CD4-positive, alpha-beta memory T cell (primary cell): Measurements from ENCODE around the gene WDR4. TPM values are rescaled to one million over a fixed set of nuclear protein-coding genes. Genes with fewer than 3 reads are reported as not detected.
A peak's percentile ranks its signal among the peaks of the same experiment; 100 is the strongest.
"Not testable (repeated sequence)": the region's sequence is repeated elsewhere in the genome, so short reads cannot be mapped to it uniquely, and the experiment has no call there.

Source experiments
- CTCF ChIA-PET: fragments of 350-600 bp; sonication (Branson Sonifier 250); formaldehyde crosslinking; loops from one replicate; lab custom pipeline; 2021; ENCODE audit warnings: inconsistent platforms; ENCODE audit not compliant: partially characterized antibody; lab: Charles Lee
- POLR2A ChIA-PET: fragments of 350-600 bp; sonication (Branson Sonifier 250); formaldehyde crosslinking; loops from one replicate; lab custom pipeline; 2021; ENCODE audit not compliant: partially characterized antibody; lab: Charles Lee
- DNase-seq, 5 donors: peaks; one replicate each; pipeline versions ENCODE4 v3.0.0 to v3.0.0-alpha.2; 2020 to 2022; ENCODE audit warnings: mixed read lengths in 1 of 5
- H3K27ac ChIP-seq: one replicate; pipeline ENCODE4 v1.7.0; 2013; ENCODE audit warnings: low read depth, low read length
- H3K27me3 ChIP-seq: 2 replicates; pipeline ENCODE4 v1.7.0; 2013; ENCODE audit warnings: mild to moderate bottlenecking, low read length, moderate library complexity; ENCODE audit not compliant: insufficient read depth
- H3K36me3 ChIP-seq: 2 replicates; pipeline ENCODE4 v1.7.0; 2013; ENCODE audit warnings: mild to moderate bottlenecking, low read length, moderate library complexity; ENCODE audit not compliant: insufficient read depth
- H3K4me1 ChIP-seq: 2 replicates; pipeline ENCODE4 v1.7.0; 2013; ENCODE audit warnings: mild to moderate bottlenecking, low read length, moderate library complexity; ENCODE audit not compliant: insufficient read depth
- H3K4me3 ChIP-seq, 2 donors: one replicate each; pipeline ENCODE4 v1.7.0; 2013; ENCODE audit warnings: low read length in 2 of 2, mild to moderate bottlenecking in 1 of 2
- H3K9me3 ChIP-seq, 2 donors: one replicate each; pipeline ENCODE4 v1.7.0; 2013; ENCODE audit warnings: low read length in 2 of 2, control low read depth in 1 of 2; ENCODE audit not compliant: control insufficient read depth in 1 of 2
- H3K27ac Mint-ChIP-seq, 7 donors: one replicate each; pipeline ENCODE4 v1.8.0; 2020 to 2021; ENCODE audit warnings: mixed read lengths in 7 of 7, mild to moderate bottlenecking in 6 of 7, inconsistent platforms in 3 of 7, moderate library complexity in 3 of 7
- H3K27me3 Mint-ChIP-seq, 2 donors: one replicate each; pipeline ENCODE4 v1.8.0; 2020 to 2021; ENCODE audit warnings: mixed read lengths in 2 of 2
- H3K36me3 Mint-ChIP-seq, 2 donors: one replicate each; pipeline ENCODE4 v1.8.0; 2020 to 2021; ENCODE audit warnings: mixed read lengths in 2 of 2, inconsistent platforms in 1 of 2, mild to moderate bottlenecking in 1 of 2
- H3K4me1 Mint-ChIP-seq, 4 donors: one replicate each; pipeline ENCODE4 v1.8.0; 2020 to 2021; ENCODE audit warnings: mixed read lengths in 4 of 4, mild to moderate bottlenecking in 1 of 4
- H3K4me3 Mint-ChIP-seq, 8 donors: one replicate each; pipeline ENCODE4 v1.8.0; 2020 to 2021; ENCODE audit warnings: mixed read lengths in 8 of 8, mild to moderate bottlenecking in 7 of 8, moderate library complexity in 6 of 8, inconsistent platforms in 3 of 8
- H3K9me3 Mint-ChIP-seq, 8 donors: one replicate each; pipeline ENCODE4 v1.8.0; 2020 to 2021; ENCODE audit warnings: mixed read lengths in 8 of 8, mild to moderate bottlenecking in 5 of 8, inconsistent platforms in 3 of 8, moderate library complexity in 1 of 8
- intact Hi-C: fragments of 100-400 bp; cut with micrococcal nuclease; formaldehyde crosslinking; loops from one replicate; pipeline ENCODE4 v1.15.1; 2023
- polyA plus RNA-seq, 2 donors: library from polyadenylated mRNA; unstranded; fragments of 300-500 nt; fragmentation: Illumina TruSeq; gene quantifications; one replicate each; pipeline ENCODE4 v1.2.3, GENCODE V29; 2021
- total RNA-seq, 2 experiments: library from RNA; stranded (reverse); gene quantifications; one replicate each; pipeline ENCODE4 v1.2.3, GENCODE V29; 2021

Gene WDR4
- total RNA-seq, result 10 to 100 TPM; 23.5 to 27.5 TPM
- polyA plus RNA-seq, result 10 to 100 TPM in 1 of 2 donors, 1 to 10 TPM in 1; 7.3 to 10.6 TPM

DNA sequence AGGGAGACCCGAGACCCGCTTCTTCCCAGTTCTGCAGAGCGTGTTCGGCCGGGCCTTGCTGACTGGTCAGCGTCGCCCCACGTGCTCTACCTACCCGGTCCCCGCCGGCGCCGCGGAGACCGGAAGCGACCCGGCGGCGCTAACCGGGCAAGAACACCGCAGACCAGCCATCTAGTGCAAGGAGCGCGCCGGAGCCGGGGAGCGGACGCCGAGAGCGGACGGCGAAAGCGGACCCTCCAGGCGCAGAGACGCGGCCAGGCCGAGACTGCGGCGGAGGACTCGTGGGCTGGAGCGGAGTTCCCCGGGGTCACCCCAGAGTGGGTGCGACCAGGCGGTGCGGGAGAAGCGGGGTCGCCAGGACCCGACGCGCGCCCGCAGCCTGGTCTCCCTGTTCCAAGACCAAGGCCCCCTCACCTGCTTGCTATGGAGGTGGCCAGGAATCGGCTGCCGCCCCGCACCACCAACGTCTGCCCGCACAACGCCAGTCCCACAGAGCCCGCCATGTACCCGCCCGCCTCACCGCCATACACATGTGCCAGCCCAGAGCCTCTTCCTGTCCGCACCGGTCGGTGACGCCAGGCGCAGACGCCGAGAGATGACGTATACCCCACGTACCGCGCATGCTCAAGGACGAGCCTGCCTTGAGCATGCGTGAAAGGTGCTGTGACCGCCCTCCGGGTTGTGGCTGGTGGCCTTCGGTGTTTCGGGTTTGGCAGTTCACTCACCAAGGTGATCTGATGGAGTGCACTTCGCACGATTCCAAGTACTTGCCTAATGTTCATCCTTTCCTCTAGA lies at the start of gene WDR4:
TSS of gene WDR4 (minus strand) at position 547 of the 795 bp plus-strand sequence. CDS start at position 503, 44 bp downstream.
- Mint-ChIP-seq H3K27me3 (peaks cover 0 to 3% of the 10 kb centered on the region in 2 donors), H3K27ac (peak within 1 kb of the TSS; percentile 98 to 100 (median 99)), H3K36me3 (peaks cover 15 to 34% of the 10 kb centered on the region in 2 donors), H3K9me3 (no peaks in the 10 kb centered on the region), H3K4me1 (peaks cover 19 to 41% (median 24%) of the 10 kb centered on the region in 4 donors), H3K4me3 (peak within 1 kb of the TSS; percentile 96 to 98 (median 97))
- ChIA-PET CTCF (no interaction called here), POLR2A (interaction anchor here (0.6 to 4.4 kb wide), 5 partner anchors 9 to 132 kb away, joined by 3 to 54 read pairs (median 4); partner anchors contain the start of genes NDUFV3 and PKNOX1)
- no peaks in the 10 kb centered on the region for H3K36me3 ChIP-seq
- peak within 1 kb of the TSS; percentile 92 for H3K27ac ChIP-seq
- no peaks in the 10 kb centered on the region for H3K27me3 ChIP-seq
- H3K4me3 ChIP-seq, result peak within 1 kb of the TSS; percentile 79 to 98
- no peaks in the 10 kb centered on the region for H3K9me3 ChIP-seq
- peak; percentile 98 to 99 (median 99) for DNase-seq
- intact Hi-C loops, result loop anchor here (1.0 kb wide), 2 partner anchors 14 to 95 kb away; partner anchors contain the start of genes NDUFV3 and PKNOX1
- peaks cover 23% of the 10 kb centered on the region for H3K4me1 ChIP-seq

DNA sequence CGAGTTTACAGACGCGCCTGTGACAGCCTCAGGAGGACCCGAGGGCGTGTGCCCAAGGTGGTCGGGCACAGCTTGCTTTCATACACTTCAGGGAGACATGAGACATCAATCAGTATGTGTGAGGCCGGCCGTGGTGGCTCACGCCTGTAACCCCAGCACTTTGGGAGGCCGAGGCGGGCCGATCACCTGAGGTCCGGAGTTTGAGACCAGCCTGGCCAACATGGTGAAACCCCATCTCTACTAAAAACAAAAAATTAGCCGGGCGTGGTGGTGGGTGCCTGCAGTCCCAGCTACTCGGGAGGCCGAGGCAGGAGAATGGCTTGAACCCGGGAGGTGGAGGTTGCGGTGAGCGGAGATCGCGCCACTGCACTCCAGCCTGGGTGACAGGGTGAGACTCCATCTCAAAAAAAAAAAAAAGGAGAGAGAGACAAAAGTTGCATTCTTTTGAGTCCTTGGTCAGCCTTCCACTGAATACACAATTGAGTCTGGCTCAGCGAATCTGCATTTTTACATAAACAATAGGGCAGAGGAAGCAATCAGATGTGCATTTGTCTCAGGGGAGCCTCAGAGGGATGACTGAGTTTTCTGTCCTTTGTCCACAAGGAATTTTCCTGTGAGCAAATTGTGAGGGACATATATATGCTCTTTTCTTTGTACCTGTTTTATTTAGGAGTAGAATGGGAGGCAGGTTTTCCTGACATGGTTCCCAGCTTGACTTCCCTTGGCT lies 48.3 kb upstream of the WDR4 start:
- intact Hi-C loops, H3K9me3 ChIP-seq, DNase-seq, H3K27me3 ChIP-seq, H3K4me3 ChIP-seq, CTCF ChIA-PET, H3K9me3 Mint-ChIP-seq, H3K36me3 Mint-ChIP-seq, H3K36me3 ChIP-seq, H3K4me3 Mint-ChIP-seq, POLR2A ChIA-PET, H3K27me3 Mint-ChIP-seq, H3K27ac ChIP-seq: not testable (repeated sequence)
- H3K4me1 ChIP-seq, result peaks cover 14% of the 10 kb centered on the region
- peak overlapping the region in 1 of 7 donors; percentile 60 for H3K27ac Mint-ChIP-seq
- H3K4me1 Mint-ChIP-seq, result peaks cover 10 to 12% (median 12%) of the 10 kb centered on the region in 4 donors

DNA sequence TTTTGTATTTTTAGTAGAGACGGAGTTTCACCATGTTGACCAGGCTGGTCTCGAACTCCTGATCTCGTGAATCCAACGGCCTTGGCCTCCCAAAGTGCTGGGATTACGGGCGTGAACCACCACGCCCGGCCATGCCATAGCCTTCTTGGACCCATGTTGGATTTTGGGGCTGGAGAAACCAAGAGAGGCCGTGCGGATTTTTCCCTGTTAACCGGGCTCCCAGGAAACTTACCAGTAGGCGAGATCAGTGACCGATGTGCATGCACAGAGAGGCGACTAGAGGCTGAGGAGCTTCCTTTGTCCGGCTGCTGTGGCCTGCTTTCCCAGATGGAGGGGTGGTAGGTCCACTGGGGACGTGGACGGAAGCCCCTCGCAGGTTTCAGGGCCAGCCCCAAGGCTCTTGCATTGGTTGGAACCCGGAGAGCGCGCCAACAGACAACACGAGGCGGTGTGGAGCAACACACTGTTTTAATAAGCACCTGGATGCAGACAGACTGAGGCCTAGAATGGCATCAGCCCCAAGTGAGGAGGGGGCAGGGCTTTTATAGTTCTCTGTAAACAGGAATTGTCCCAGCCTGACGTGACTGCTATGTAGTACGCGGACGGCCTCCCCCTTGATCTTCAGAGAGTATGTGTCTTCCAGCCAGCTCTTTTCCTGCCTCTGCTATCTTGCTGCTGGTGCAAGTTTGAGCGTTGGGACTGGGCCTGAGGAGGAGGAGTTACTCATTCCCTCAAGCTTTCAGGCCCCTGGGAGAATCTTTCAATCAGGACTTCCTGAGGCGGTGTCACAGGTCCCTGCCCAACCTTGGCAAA lies 46.0 kb upstream of the WDR4 start, which contains the start of gene ERVH48-1:
TSS of gene ERVH48-1 (minus strand) at position 517 of the 813 bp plus-strand sequence. CDS start 6,624 bp downstream, outside the sequence.
- H3K4me3 Mint-ChIP-seq, result no peak within 1 kb of the TSS
- H3K36me3 Mint-ChIP-seq, result no peaks in the 10 kb centered on the region
- POLR2A ChIA-PET, result no interaction called here
- Histone ChIP-seq H3K9me3 (no peaks in the 10 kb centered on the region), H3K4me3 (no peak within 1 kb of the TSS), H3K4me1 (peaks cover 14% of the 10 kb centered on the region), H3K27me3 (no peaks in the 10 kb centered on the region), H3K36me3 (no peaks in the 10 kb centered on the region), H3K27ac (no peak within 1 kb of the TSS)
- H3K4me1 Mint-ChIP-seq, result peaks cover 10 to 12% (median 12%) of the 10 kb centered on the region in 4 donors
- no peaks in the 10 kb centered on the region for H3K27me3 Mint-ChIP-seq
- no peak within 1 kb of the TSS for H3K27ac Mint-ChIP-seq
- H3K9me3 Mint-ChIP-seq, result no peaks in the 10 kb centered on the region
- CTCF ChIA-PET, result interaction anchor here (0.7 kb wide), 1 partner anchor 378 kb away, joined by 3 read pairs; no protein-coding TSS in a partner anchor
- DNase-seq, result no peak
- intact Hi-C loops, result no loop called here

DNA sequence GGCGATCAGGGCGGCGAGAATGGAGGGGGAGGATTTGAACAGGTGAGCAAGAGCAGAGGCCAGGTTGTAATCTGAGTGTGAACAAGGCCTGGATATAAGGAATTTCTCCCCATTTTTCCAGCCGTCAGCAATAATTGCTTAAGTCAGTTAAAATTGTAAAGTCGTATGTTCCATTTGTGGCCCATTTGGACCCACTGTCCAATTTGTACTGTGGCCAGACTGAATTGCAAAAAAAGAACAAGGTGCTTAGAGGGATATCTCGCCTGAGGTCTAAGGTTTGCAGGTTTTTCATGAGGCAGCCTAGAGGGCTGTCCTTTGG lies 45.1 kb upstream of the WDR4 start:
- intact Hi-C loops, result no loop called here
- DNase-seq, result no peak
- no peaks in the 10 kb centered on the region for H3K36me3 ChIP-seq
- H3K27ac Mint-ChIP-seq, result peak overlapping the region in 3 of 7 donors; percentile 26 to 57 (median 49)
- no peaks in the 10 kb centered on the region for H3K36me3 Mint-ChIP-seq
- peaks cover 10 to 12% (median 12%) of the 10 kb centered on the region in 4 donors for H3K4me1 Mint-ChIP-seq
- no peaks in the 10 kb centered on the region for H3K27me3 ChIP-seq
- H3K4me3 ChIP-seq, result no peak overlapping the region
- CTCF ChIA-PET, result no interaction called here
- no peaks in the 10 kb centered on the region for H3K9me3 Mint-ChIP-seq
- H3K4me3 Mint-ChIP-seq, result no peak overlapping the region
- H3K27ac ChIP-seq, result no peak overlapping the region
- no peaks in the 10 kb centered on the region for H3K9me3 ChIP-seq
- POLR2A ChIA-PET, result no interaction called here
- H3K27me3 Mint-ChIP-seq, result no peaks in the 10 kb centered on the region
- H3K4me1 ChIP-seq, result peaks cover 14% of the 10 kb centered on the region

DNA sequence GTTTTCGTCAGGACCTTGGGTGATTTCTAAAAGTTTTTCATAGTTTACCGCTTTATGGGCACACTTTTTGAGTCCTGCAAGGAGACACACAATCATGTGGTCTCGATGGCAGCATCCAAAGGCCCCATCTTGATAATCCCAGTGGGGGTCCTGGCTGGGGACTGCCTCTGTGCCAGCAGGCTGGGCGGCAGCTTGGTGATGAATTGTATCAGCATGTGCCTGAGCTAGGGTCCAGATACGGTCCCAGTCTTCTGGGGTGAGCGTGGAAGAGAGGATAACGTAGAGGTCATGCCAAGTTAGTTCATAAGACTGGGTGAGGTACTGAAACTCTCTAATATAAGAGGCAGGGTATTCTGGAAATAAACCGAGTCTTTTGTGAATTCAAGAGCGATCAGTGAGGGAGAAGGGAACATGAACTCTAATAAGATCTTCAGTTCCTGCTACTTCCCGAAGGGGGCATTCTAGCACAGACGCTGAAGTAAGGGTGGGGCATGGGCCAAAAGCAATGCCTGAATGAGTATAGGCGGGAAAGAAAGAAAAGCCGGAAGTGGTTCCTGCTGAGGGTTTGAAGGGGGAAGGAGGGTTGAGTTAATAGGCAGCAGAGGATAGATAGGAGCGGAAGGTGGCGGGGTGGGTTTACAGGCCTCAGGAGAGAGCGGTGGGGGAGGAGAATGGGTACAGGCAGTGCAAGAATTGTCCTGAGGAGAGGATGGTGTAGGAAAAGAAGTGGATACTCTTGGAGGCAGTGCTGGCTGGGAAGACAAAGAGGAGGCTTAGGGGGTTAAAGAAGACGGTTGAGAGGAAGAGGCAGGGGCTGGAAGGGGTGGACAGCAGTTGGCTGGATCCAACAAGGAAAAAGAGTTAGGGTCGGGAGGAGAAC lies 44.5 kb upstream of the WDR4 start:
- H3K36me3 ChIP-seq, result no peaks in the 10 kb centered on the region
- intact Hi-C loops, result no loop called here
- POLR2A ChIA-PET, result no interaction called here
- CTCF ChIA-PET, result interaction anchor here (1.0 to 1.3 kb wide), 2 partner anchors 15 to 722 kb away, joined by 3 read pairs; no protein-coding TSS in a partner anchor
- H3K4me3 Mint-ChIP-seq, result peak overlapping the region in 4 of 8 donors; percentile 21 to 60 (median 40)
- H3K4me3 ChIP-seq, result no peak overlapping the region
- peak; percentile 66 to 68 (median 67) for DNase-seq
- no peak overlapping the region for H3K27ac ChIP-seq
- no peaks in the 10 kb centered on the region for H3K27me3 Mint-ChIP-seq
- H3K9me3 ChIP-seq, result no peaks in the 10 kb centered on the region
- H3K9me3 Mint-ChIP-seq, result no peaks in the 10 kb centered on the region
- peaks cover 10 to 12% (median 12%) of the 10 kb centered on the region in 4 donors for H3K4me1 Mint-ChIP-seq
- peaks cover 14% of the 10 kb centered on the region for H3K4me1 ChIP-seq
- H3K36me3 Mint-ChIP-seq, result no peaks in the 10 kb centered on the region
- peak overlapping the region in 6 of 7 donors; percentile 3 to 90 (median 38) for H3K27ac Mint-ChIP-seq
- no peaks in the 10 kb centered on the region for H3K27me3 ChIP-seq

GRCh38 chr21:42922918-42923317 lies 43.6 kb upstream of the WDR4 start:
- intact Hi-C loops, result no loop called here
- Histone ChIP-seq H3K4me1 (peaks cover 14% of the 10 kb centered on the region), H3K27ac (no peak overlapping the region), H3K36me3 (no peaks in the 10 kb centered on the region), H3K27me3 (no peaks in the 10 kb centered on the region), H3K4me3 (no peak overlapping the region), H3K9me3 (no peaks in the 10 kb centered on the region)
- peak overlapping the region in 1 of 7 donors; percentile 90 for H3K27ac Mint-ChIP-seq
- H3K36me3 Mint-ChIP-seq, result no peaks in the 10 kb centered on the region
- POLR2A ChIA-PET, result no interaction called here
- DNase-seq, result no peak
- H3K9me3 Mint-ChIP-seq, result no peaks in the 10 kb centered on the region
- peaks cover 10 to 12% (median 12%) of the 10 kb centered on the region in 4 donors for H3K4me1 Mint-ChIP-seq
- CTCF ChIA-PET, result interaction anchor here (1.0 to 1.3 kb wide), 2 partner anchors 16 to 723 kb away, joined by 3 read pairs; no protein-coding TSS in a partner anchor
- no peak overlapping the region for H3K4me3 Mint-ChIP-seq
- no peaks in the 10 kb centered on the region for H3K27me3 Mint-ChIP-seq
